Superior temporal gyrus (tissue), 1 donor: Measurements from ENCODE around the gene OSBPL8.
"Not testable (repeated sequence)": the region's sequence is repeated elsewhere in the genome, so short reads cannot be mapped to it uniquely, and the experiment has no call there.

Source experiments
- DNase-seq: peaks from one replicate; pipeline ENCODE4 v3.0.0-alpha.2; 2016; ENCODE audit errors: extremely low spot score

OSBPL8 gene

GRCh38 chr12:76364131-76364530 is 195.4 kb downstream of the OSBPL8 start:
- not testable (repeated sequence) for DNase-seq

GRCh38 chr12:76360316-76360715 is 199.3 kb downstream of the OSBPL8 start:
- DNase-seq = no peak

GRCh38 chr12:76356071-76356470 is 203.5 kb downstream of the OSBPL8 start:
- DNase-seq = no peak

- DNase-seq = peak; percentile 94
These were observed 211.3 kb downstream of the OSBPL8 start, which contains the start of gene BBS10 for GRCh38 chr12:76348079-76348901. TSS of gene BBS10 (minus strand) at chr12:76348415. CDS start at chr12:76348358, 57 bp downstream.

- DNase-seq = peak; percentile 86
These were observed 212.7 kb downstream of the OSBPL8 start for GRCh38 chr12:76346798-76347420.

- no peak for DNase-seq
These were observed 213.3 kb downstream of the OSBPL8 start for GRCh38 chr12:76346236-76346635.

GRCh38 chr12:76345569-76345968 is 214.0 kb downstream of the OSBPL8 start:
- no peak for DNase-seq

- DNase-seq = no peak
These were observed 218.0 kb downstream of the OSBPL8 start for GRCh38 chr12:76341436-76342030.

- DNase-seq = no peak
These were observed 218.7 kb downstream of the OSBPL8 start for GRCh38 chr12:76340680-76341435.

- no peak for DNase-seq
These were observed 222.0 kb downstream of the OSBPL8 start for GRCh38 chr12:76337583-76337982.

- no peak for DNase-seq
These were observed 227.0 kb downstream of the OSBPL8 start for GRCh38 chr12:76332606-76333005.

GRCh38 chr12:76329606-76330005 is 230.0 kb downstream of the OSBPL8 start:
- DNase-seq = no peak

GRCh38 chr12:76329159-76329558 is 230.4 kb downstream of the OSBPL8 start:
- DNase-seq = no peak

- not testable (repeated sequence) for DNase-seq
These were observed 239.8 kb downstream of the OSBPL8 start for GRCh38 chr12:76319595-76320319.

GRCh38 chr12:76318773-76319594 is 240.6 kb downstream of the OSBPL8 start:
- DNase-seq = no peak

GRCh38 chr12:76317976-76318375 is 241.6 kb downstream of the OSBPL8 start:
- no peak for DNase-seq

- DNase-seq = no peak
These were observed 243.1 kb downstream of the OSBPL8 start for GRCh38 chr12:76316468-76316867.

- DNase-seq = no peak
These were observed 246.3 kb downstream of the OSBPL8 start for GRCh38 chr12:76313299-76313698.

- no peak for DNase-seq
These were observed 247.3 kb downstream of the OSBPL8 start for GRCh38 chr12:76312315-76312714.

GRCh38 chr12:76311796-76312195 is 247.8 kb downstream of the OSBPL8 start:
- peak; percentile 33 for DNase-seq
